Hepatocyte (in vitro differentiated cells): ENCODE results near the gene UBASH3A. TPM values are rescaled to one million over a fixed set of nuclear protein-coding genes. Genes with fewer than 3 reads are reported as not detected.
"Not testable (repeated sequence)": the region's sequence is repeated elsewhere in the genome, so short reads cannot be mapped to it uniquely, and the experiment has no call there.

ENCODE experiments used
- DNase-seq: peaks from one replicate; pipeline ENCODE4 v3.0.0-alpha.2; 2016; ENCODE audit warnings: low spot score
- H2AFZ ChIP-seq: fragments of 200-600 bp; sonication (generic); 2 replicates; pipeline ENCODE4 v1.6.0; 2016; ENCODE audit warnings: antibody characterized with exemption, mild to moderate bottlenecking
- H3K27ac ChIP-seq: fragments of 200-600 bp; sonication (generic); 2 replicates; pipeline ENCODE4 v1.5.1; 2016; ENCODE audit warnings: mild to moderate bottlenecking
- H3K27me3 ChIP-seq: fragments of 200-600 bp; sonication (generic); 2 replicates; pipeline ENCODE4 v1.6.1; 2016
- H3K36me3 ChIP-seq: fragments of 200-600 bp; sonication (generic); replicated peaks from 2 replicates; pipeline ENCODE4 v1.5.1; 2016; ENCODE audit warnings: low read depth; ENCODE audit not compliant: insufficient read depth
- H3K4me1 ChIP-seq: fragments of 200-600 bp; sonication (generic); 2 replicates; pipeline ENCODE4 v1.5.1; 2016; ENCODE audit warnings: mild to moderate bottlenecking, moderate library complexity; ENCODE audit not compliant: insufficient read depth
- H3K4me2 ChIP-seq: fragments of 200-600 bp; sonication (generic); 2 replicates; pipeline ENCODE4 v1.6.0; 2016
- H3K4me3 ChIP-seq: fragments of 200-600 bp; sonication (generic); 2 replicates; pipeline ENCODE4 v1.5.1; 2016; ENCODE audit warnings: mild to moderate bottlenecking
- H3K79me2 ChIP-seq: fragments of 200-600 bp; sonication (generic); 2 replicates; pipeline ENCODE4 v1.6.0; 2017; ENCODE audit warnings: mild to moderate bottlenecking
- H3K9me2 ChIP-seq: fragments of 200-600 bp; sonication (generic); replicated peaks from 2 replicates; pipeline ENCODE4 v1.6.0; 2017; ENCODE audit warnings: mild to moderate bottlenecking; ENCODE audit not compliant: insufficient read depth
- H3K9me3 ChIP-seq: fragments of 200-600 bp; sonication (generic); 2 replicates; pipeline ENCODE4 v1.5.1; 2016; ENCODE audit warnings: low read depth, mild to moderate bottlenecking
- H4K20me1 ChIP-seq: fragments of 200-600 bp; sonication (generic); 2 replicates; pipeline ENCODE4 v1.6.0; 2016; ENCODE audit warnings: mild to moderate bottlenecking; ENCODE audit not compliant: insufficient read depth, poor library complexity, severe bottlenecking
- CTCF ChIP-seq: fragments of 200-600 bp; sonication (generic); IDR thresholded peaks from 2 replicates; pipeline ENCODE4 v1.5.1; 2016; ENCODE audit warnings: antibody characterized with exemption, mild to moderate bottlenecking; ENCODE audit not compliant: poor library complexity
- EZH2 ChIP-seq: fragments of 200-600 bp; sonication (generic); IDR thresholded peaks from 2 replicates; pipeline ENCODE4 v1.6.1; 2016; ENCODE audit warnings: antibody characterized with exemption, mild to moderate bottlenecking, borderline replicate concordance
- EZH2phosphoT487 ChIP-seq: fragments of 200-600 bp; sonication (generic); IDR thresholded peaks from one replicate; pipeline ENCODE4 v1.6.1; 2018; ENCODE audit warnings: antibody characterized with exemption, mild to moderate bottlenecking, low read depth, moderate library complexity; ENCODE audit not compliant: unreplicated experiment, severe bottlenecking
- WGBS: methylation state at CpG from one replicate; pipeline ENCODE4 v1.1.6; 2016; ENCODE audit warnings: low lambda C conversion rate; ENCODE audit errors: missing lambda C conversion rate; 5-methylcytosine and 5-hydroxymethylcytosine counted together
- polyA plus RNA-seq: library from polyadenylated mRNA; unstranded; fragments of >200 nt; fragmentation: Nextera tagmentation; extraction: Ambion mirVana; gene quantifications from 2 replicates; pipeline ENCODE4 v1.2.1, GENCODE V29; 2016
- total RNA-seq: library from RNA; depleted of rRNA; stranded (reverse); fragments of >200 nt; gene quantifications from 2 replicates; pipeline ENCODE4 v1.2.3, GENCODE V29; 2014

The UBASH3A gene
- total and polyA plus RNA-seq, 2 experiments from 2014 or later: not detected

DNA sequence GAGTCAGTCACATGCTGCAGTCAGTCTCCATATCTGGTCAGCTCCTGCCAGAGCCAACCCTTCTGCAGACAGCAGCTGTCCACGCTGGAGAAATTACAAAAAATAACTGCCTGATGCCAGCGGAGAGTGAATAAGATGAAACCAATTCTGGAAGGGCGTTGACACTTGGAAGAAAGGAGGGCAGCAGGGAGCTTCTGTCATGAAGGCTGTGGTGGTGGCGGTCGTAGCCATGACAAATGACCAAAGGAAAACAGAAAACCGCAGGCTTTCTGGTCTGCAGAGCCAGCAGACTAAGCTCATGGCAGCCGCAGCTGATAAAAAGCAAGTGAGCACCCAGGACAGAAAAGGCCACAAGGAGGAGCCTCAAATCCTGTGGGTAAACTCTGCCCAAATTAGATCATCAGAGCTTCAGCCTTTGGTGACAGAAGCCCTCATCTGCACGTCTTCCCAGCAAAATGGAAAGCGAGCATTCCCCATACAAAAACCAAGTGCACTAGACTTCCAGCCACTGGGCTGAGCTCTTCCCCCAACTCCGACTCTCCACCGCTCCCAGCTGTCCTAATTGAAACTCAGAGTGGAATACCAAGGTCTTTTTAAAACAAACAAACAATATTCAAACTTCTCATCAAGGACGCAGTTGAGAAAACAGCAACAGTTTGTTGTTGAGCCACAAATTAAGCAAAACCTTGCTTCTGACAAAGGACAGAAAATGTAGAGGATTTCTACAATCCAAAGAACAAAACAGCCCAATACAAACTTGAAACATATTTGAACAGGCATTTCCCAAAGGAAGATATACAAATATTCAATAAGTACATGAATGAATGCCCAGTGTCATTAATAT is 63.7 kb downstream of the UBASH3A start:
- H4K20me1 ChIP-seq: no peaks in the 10 kb centered on the region
- WGBS: 46% methylated on average over 12 of the region's 12 CpGs
- H3K36me3 ChIP-seq: no peaks in the 10 kb centered on the region
- no peak overlapping the region for H3K4me3 ChIP-seq
- H3K4me2 ChIP-seq: no peak overlapping the region
- H2AFZ ChIP-seq: no peak overlapping the region
- H3K9me2 ChIP-seq: no peaks in the 10 kb centered on the region
- H3K4me1 ChIP-seq: peaks cover 28% of the 10 kb centered on the region
- TF ChIP-seq EZH2phosphoT487: no peak
- TF ChIP-seq CTCF: peak; percentile 28
- peak; percentile 48 for DNase-seq
- no peaks in the 10 kb centered on the region for H3K9me3 ChIP-seq
- no peaks in the 10 kb centered on the region for H3K27me3 ChIP-seq
- H3K27ac ChIP-seq: peak overlapping the region; percentile 95
- no peaks in the 10 kb centered on the region for H3K79me2 ChIP-seq

- no peaks in the 10 kb centered on the region for H3K79me2 ChIP-seq
- 32% methylated on average over 6 of the region's 6 CpGs for WGBS
Measured at GRCh38 chr21:42468491-42469131, 64.9 kb downstream of the UBASH3A start.

GRCh38 chr21:42469272-42469671 is 65.6 kb downstream of the UBASH3A start:
- Histone ChIP-seq H3K4me3 (no peak overlapping the region), H3K4me2 (peak overlapping the region; percentile 50), H3K9me3 (no peaks in the 10 kb centered on the region), H3K27me3 (no peaks in the 10 kb centered on the region), H3K36me3 (no peaks in the 10 kb centered on the region), H3K4me1 (peaks cover 32% of the 10 kb centered on the region), H2AFZ (no peak overlapping the region), H3K27ac (peak overlapping the region; percentile 95), H3K9me2 (no peaks in the 10 kb centered on the region), H3K79me2 (no peaks in the 10 kb centered on the region), H4K20me1 (no peaks in the 10 kb centered on the region)
- peak; percentile 73 for DNase-seq
- 70% methylated on average over 2 of the region's 2 CpGs for WGBS
- TF ChIP-seq CTCF (no peak), EZH2phosphoT487 (no peak), EZH2 (no peak)

More at GRCh38 chr21:42468491-42469131, 64.9 kb downstream of the UBASH3A start:
- Histone ChIP-seq H3K4me3 (no peak overlapping the region), H3K36me3 (no peaks in the 10 kb centered on the region), H3K9me3 (no peaks in the 10 kb centered on the region), H3K27me3 (no peaks in the 10 kb centered on the region), H3K9me2 (no peaks in the 10 kb centered on the region), H2AFZ (no peak overlapping the region), H3K4me2 (peak overlapping the region; percentile 50), H3K4me1 (peaks cover 29% of the 10 kb centered on the region), H4K20me1 (no peaks in the 10 kb centered on the region), H3K27ac (peak overlapping the region; percentile 95)
- TF ChIP-seq EZH2phosphoT487: no peak
- DNase-seq: no peak

DNA sequence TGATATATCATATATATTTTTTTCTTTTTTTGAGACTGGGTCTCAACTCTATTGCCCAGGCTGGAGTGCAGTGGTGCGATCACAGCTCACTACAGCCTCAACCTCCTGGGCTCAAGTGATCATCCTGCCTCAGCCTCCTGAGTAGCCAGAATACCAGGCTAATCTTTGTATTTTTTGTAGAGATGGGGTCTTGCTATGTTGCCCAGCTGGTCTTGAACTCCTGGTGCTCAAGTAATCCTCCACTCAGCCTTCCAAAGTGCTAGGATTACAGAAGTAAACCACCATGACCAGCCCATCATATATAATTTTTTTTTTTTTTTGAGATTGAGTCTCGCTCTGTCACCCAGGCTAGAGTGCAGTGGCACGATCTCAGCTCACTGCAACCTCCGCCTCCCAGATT is 66.0 kb downstream of the UBASH3A start:
- not testable (repeated sequence) for H3K9me3 ChIP-seq, H4K20me1 ChIP-seq, H2AFZ ChIP-seq, H3K36me3 ChIP-seq, DNase-seq, H3K9me2 ChIP-seq, H3K27me3 ChIP-seq, H3K4me3 ChIP-seq, H3K79me2 ChIP-seq
- peak overlapping the region; percentile 14 for H3K4me2 ChIP-seq
- H3K27ac ChIP-seq: peak overlapping the region; percentile 95
- WGBS: 99% methylated on average over 4 of the region's 4 CpGs
- H3K4me1 ChIP-seq: peaks cover 36% of the 10 kb centered on the region
